ENCODE results near the gene NGFR. TPM values are rescaled to one million over a fixed set of nuclear protein-coding genes. Genes with fewer than 3 reads are reported as not detected.

The NGFR gene
- total RNA-seq, 1 experiment from 2014 or later, result 0.11 TPM

DNA sequence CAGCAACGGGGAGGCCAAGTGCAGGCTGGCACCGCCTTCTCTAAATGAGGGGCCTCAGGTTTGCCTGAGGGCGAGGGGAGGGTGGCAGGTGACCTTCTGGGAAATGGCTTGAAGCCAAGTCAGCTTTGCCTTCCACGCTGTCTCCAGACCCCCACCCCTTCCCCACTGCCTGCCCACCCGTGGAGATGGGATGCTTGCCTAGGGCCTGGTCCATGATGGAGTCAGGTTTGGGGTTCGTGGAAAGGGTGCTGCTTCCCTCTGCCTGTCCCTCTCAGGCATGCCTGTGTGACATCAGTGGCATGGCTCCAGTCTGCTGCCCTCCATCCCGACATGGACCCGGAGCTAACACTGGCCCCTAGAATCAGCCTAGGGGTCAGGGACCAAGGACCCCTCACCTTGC is 18.5 kb downstream of the NGFR start:
- H3K4me3 ChIP-seq, result no peak overlapping the region
- POLR2A ChIA-PET (ENCODE audit: unreplicated experiment), result no interaction called here
- intact Hi-C loops (cut with micrococcal nuclease; ENCODE audit: unreplicated experiment), result no loop called here

DNA sequence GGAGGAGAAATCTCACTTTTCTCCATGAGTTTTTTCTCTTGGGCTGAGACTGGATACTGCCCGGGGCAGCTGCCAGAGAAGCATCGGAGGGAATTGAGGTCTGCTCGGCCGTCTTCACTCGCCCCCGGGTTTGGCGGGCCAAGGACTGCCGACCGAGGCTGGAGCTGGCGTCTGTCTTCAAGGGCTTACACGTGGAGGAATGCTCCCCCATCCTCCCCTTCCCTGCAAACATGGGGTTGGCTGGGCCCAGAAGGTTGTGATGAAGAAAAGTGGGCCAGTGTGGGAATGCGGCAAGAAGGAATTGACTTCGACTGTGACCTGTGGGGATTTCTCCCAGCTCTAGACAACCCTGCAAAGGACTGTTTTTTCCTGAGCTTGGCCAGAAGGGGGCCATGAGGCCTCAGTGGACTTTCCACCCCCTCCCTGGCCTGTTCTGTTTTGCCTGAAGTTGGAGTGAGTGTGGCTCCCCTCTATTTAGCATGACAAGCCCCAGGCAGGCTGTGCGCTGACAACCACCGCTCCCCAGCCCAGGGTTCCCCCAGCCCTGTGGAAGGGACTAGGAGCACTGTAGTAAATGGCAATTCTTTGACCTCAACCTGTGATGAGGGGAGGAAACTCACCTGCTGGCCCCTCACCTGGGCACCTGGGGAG is 19.1 kb downstream of the NGFR start:
- Histone ChIP-seq H3F3A (ENCODE audit: insufficient read depth, low read depth) (peaks cover 11% of the 10 kb centered on the region; the same call in 1 of the 2 replicates), H3K27ac (no peak overlapping the region), H3K4me2 (no peak overlapping the region), H3K4me1 (replicated peaks; ENCODE audit: insufficient read depth) (peaks cover 14% of the 10 kb centered on the region; the same call in 1 of the 2 replicates), H3K36me3 (ENCODE audit: low read depth) (no peaks in the 10 kb centered on the region), H4K20me1 (ENCODE audit: insufficient read depth) (no peaks in the 10 kb centered on the region), H3K4me3 (no peak overlapping the region), H3K27me3 (ENCODE audit: insufficient read depth, low read depth) (no peaks in the 10 kb centered on the region), H3K9me2 (ENCODE audit: insufficient read depth) (no peaks in the 10 kb centered on the region), H3K9me3 (ENCODE audit: insufficient read depth, low read depth) (no peaks in the 10 kb centered on the region), H2AFZ (no peak overlapping the region), H3K79me2 (ENCODE audit: low read depth) (no peaks in the 10 kb centered on the region)
- TF ChIP-seq, protein P1, sequence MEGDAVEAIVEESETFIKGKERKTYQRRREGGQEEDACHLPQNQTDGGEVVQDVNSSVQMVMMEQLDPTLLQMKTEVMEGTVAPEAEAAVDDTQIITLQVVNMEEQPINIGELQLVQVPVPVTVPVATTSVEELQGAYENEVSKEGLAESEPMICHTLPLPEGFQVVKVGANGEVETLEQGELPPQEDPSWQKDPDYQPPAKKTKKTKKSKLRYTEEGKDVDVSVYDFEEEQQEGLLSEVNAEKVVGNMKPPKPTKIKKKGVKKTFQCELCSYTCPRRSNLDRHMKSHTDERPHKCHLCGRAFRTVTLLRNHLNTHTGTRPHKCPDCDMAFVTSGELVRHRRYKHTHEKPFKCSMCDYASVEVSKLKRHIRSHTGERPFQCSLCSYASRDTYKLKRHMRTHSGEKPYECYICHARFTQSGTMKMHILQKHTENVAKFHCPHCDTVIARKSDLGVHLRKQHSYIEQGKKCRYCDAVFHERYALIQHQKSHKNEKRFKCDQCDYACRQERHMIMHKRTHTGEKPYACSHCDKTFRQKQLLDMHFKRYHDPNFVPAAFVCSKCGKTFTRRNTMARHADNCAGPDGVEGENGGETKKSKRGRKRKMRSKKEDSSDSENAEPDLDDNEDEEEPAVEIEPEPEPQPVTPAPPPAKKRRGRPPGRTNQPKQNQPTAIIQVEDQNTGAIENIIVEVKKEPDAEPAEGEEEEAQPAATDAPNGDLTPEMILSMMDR (conservative IDR thresholded peaks at IDR 0.05), result no peak
- BruUV-seq (replicated peaks), result no TSS peak
- ChIA-PET POLR2A (ENCODE audit: unreplicated experiment) (no interaction called here), CTCF (interaction anchor here (0.7 to 1.0 kb wide), 2 partner anchors 100 to 333 kb away, joined by 3 read pairs; partner anchors contain the start of gene PHB1)
- intact Hi-C loops (cut with micrococcal nuclease; ENCODE audit: unreplicated experiment), result no loop called here
- DNase-seq, result no peak

More for the DNA sequence above, 18.5 kb downstream of the NGFR start:
- no peak overlapping the region for H2AFZ ChIP-seq
- H3K79me2 ChIP-seq (ENCODE audit: low read depth), result no peaks in the 10 kb centered on the region
- H3K36me3 ChIP-seq (ENCODE audit: low read depth), result no peaks in the 10 kb centered on the region
- CTCF ChIA-PET, result interaction anchor here (0.7 kb wide), 1 partner anchor 26 kb away, joined by 3 read pairs; no protein-coding TSS in a partner anchor
- peaks cover 11% of the 10 kb centered on the region; the same call in 1 of the 2 replicates for H3F3A ChIP-seq (ENCODE audit: insufficient read depth, low read depth)
- H3K4me2 ChIP-seq, result no peak overlapping the region
- no peak for DNase-seq
- no peaks in the 10 kb centered on the region for H4K20me1 ChIP-seq (ENCODE audit: insufficient read depth)
- H3K4me1 ChIP-seq (replicated peaks; ENCODE audit: insufficient read depth), result peaks cover 19% of the 10 kb centered on the region; the same call in 1 of the 2 replicates
- no peaks in the 10 kb centered on the region for H3K27me3 ChIP-seq (ENCODE audit: insufficient read depth, low read depth)
- no TSS peak for BruUV-seq (replicated peaks)
- no peaks in the 10 kb centered on the region for H3K9me3 ChIP-seq (ENCODE audit: insufficient read depth, low read depth)
- H3K27ac ChIP-seq, result no peak overlapping the region
- TF ChIP-seq, protein P1 (conservative IDR thresholded peaks at IDR 0.05), result no peak
- TF ChIP-seq EZH2 (IDR thresholded peaks at IDR 0.05; ENCODE audit: low read depth), result no peak
- no peaks in the 10 kb centered on the region for H3K9me2 ChIP-seq (ENCODE audit: insufficient read depth)

DNA sequence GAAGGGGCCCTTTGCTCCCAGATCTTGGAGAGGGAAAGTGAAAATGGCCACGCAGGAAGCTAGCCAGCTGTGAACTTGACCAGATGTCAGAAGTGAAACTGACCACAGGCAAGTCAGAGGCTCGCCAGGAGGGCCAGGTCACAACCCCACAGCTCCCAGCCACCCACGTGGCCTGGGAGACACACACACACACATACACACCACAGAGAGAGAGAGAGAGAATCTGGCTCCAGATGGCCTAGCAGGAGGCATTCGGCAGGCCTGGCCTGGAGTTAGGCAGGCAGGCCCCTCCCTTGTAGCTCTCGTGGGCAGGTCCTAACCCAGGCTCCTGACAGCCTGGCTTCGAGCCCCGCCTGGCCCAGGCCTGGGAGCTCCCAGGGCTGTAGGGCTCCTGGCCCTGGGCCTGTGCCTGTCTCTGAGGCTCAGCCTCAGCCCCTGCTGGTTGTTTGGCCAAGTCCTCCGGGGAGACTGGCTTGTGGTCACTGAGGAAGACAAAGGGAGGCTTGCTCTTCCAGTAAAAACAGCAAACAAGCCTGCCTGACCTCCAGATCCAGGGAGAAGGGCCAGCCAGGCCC is 20.2 kb downstream of the NGFR start:
- DNase-seq, result peak; percentile 65 to 81
- TF ChIP-seq, protein P1 (conservative IDR thresholded peaks at IDR 0.05), result no peak
- TF ChIP-seq EZH2 (IDR thresholded peaks at IDR 0.05; ENCODE audit: low read depth), result no peak
- intact Hi-C loops (cut with micrococcal nuclease; ENCODE audit: unreplicated experiment), result no loop called here
- Histone ChIP-seq H3F3A (ENCODE audit: insufficient read depth, low read depth) (peaks cover 11% of the 10 kb centered on the region; the same call in 1 of the 2 replicates), H3K36me3 (ENCODE audit: low read depth) (no peaks in the 10 kb centered on the region), H3K27me3 (ENCODE audit: insufficient read depth, low read depth) (no peaks in the 10 kb centered on the region), H3K4me2 (peak overlapping the region; percentile 45), H3K27ac (no peak overlapping the region), H3K79me2 (ENCODE audit: low read depth) (no peaks in the 10 kb centered on the region), H3K4me3 (no peak overlapping the region), H4K20me1 (ENCODE audit: insufficient read depth) (no peaks in the 10 kb centered on the region), H3K4me1 (replicated peaks; ENCODE audit: insufficient read depth) (peaks cover 8% of the 10 kb centered on the region; the same call in 1 of the 2 replicates), H3K9me2 (ENCODE audit: insufficient read depth) (no peaks in the 10 kb centered on the region), H3K9me3 (ENCODE audit: insufficient read depth, low read depth) (no peaks in the 10 kb centered on the region), H2AFZ (no peak overlapping the region)
- CTCF ChIA-PET, result interaction anchor here (0.6 to 1.0 kb wide), 4 partner anchors 53 to 635 kb away, joined by 3 to 5 read pairs (median 3); partner anchors contain the start of genes PHB1 and PPP1R9B
- POLR2A ChIA-PET (ENCODE audit: unreplicated experiment), result interaction anchor here (0.5 kb wide), 1 partner anchor 537 kb away, joined by 3 read pairs; no protein-coding TSS in a partner anchor
- no TSS peak for BruUV-seq (replicated peaks)
